ENCODE results near the gene PIK3C2A.

GRCh38 chr11:17206463-17206862 is 1.3 kb downstream of the PIK3C2A start:
- TF ChIP-seq CTCF (conservative IDR thresholded peaks at IDR 0.05; ENCODE audit: low read depth, low read length) (no peak), EZH2 (IDR thresholded peaks at IDR 0.05; ENCODE audit: low read length, unreplicated experiment) (no peak)
